K562 (cell line): ENCODE data around the gene CD48. TPM values are rescaled to one million over a fixed set of nuclear protein-coding genes. Genes with fewer than 3 reads are reported as not detected.

Experiments
- ETS1 ChIP-seq: conservative IDR thresholded peaks from 2 replicates; pipeline ENCODE4 v1.6.1; 2011; ENCODE audit warnings: low read depth, mild to moderate bottlenecking, low read length; ENCODE audit not compliant: control insufficient read depth
- GMEB1 ChIP-seq: fragments of 250-450 bp; sonication (Bioruptor Pico); IDR thresholded peaks from 2 replicates; pipeline ENCODE4 v1.4.0; 2020; ENCODE audit warnings: mild to moderate bottlenecking
- HMG20B ChIP-seq: fragments of 250-450 bp; sonication (Bioruptor Pico); IDR thresholded peaks from 2 replicates; pipeline ENCODE4 v1.5.0; 2021; ENCODE audit warnings: mild to moderate bottlenecking
- ID3 ChIP-seq, 2 experiments: fragments of 250-450 bp in 1 of 2; fragments of 450-650 bp in 1 of 2; sonication (Bioruptor Pico) in 1 of 2; IDR thresholded peaks; 2 replicates each; pipeline versions ENCODE4 v1.6.1 to v1.8.0; 2016 to 2021; ENCODE audit warnings: mild to moderate bottlenecking in 2 of 2, moderate library complexity in 2 of 2, missing compliant biosample characterization in 1 of 2, missing genetic modification characterization in 1 of 2
- ILK ChIP-seq: fragments of 450-650 bp; IDR thresholded peaks from 2 replicates; pipeline ENCODE4 v1.6.1; 2016; ENCODE audit warnings: missing genetic modification characterization, low read depth, mild to moderate bottlenecking, missing compliant biosample characterization, moderate library complexity, borderline replicate concordance
- KAT7 ChIP-seq: sonication (generic); formaldehyde crosslinking; IDR thresholded peaks from 2 replicates; pipeline ENCODE4 v1.8.0; 2022; ENCODE audit warnings: missing genetic modification reagents, mild to moderate bottlenecking, borderline replicate concordance
- MITF ChIP-seq: IDR thresholded peaks from 2 replicates; pipeline ENCODE4 v1.6.1; 2014; ENCODE audit warnings: antibody characterized with exemption
- PBX2 ChIP-seq, 2 experiments: IDR thresholded peaks in 1 of 2; conservative IDR thresholded peaks in 1 of 2; 2 replicates each; pipeline ENCODE4 v1.6.1; 2016; ENCODE audit warnings: low read depth in 2 of 2, mild to moderate bottlenecking in 1 of 2, missing compliant biosample characterization in 1 of 2, missing genetic modification characterization in 1 of 2, moderate library complexity in 1 of 2
- RBM15 ChIP-seq: fragments of 200-400 bp; formaldehyde crosslinking; IDR thresholded peaks from 2 replicates; pipeline ENCODE4 v1.6.1; 2018; ENCODE audit warnings: mild to moderate bottlenecking, low read length, moderate library complexity; ENCODE audit not compliant: insufficient read depth
- RBM17 ChIP-seq: fragments of 200-400 bp; formaldehyde crosslinking; IDR thresholded peaks from 2 replicates; pipeline ENCODE4 v1.6.1; 2017; ENCODE audit warnings: low read depth, mild to moderate bottlenecking, low read length, borderline replicate concordance
- SNAPC5 ChIP-seq: fragments of 250-450 bp; sonication (Bioruptor Pico); IDR thresholded peaks from 2 replicates; pipeline ENCODE4 v1.8.0; 2021; ENCODE audit warnings: moderate library complexity, mild to moderate bottlenecking, inconsistent platforms
- SNIP1 ChIP-seq: fragments of 450-650 bp; IDR thresholded peaks from 2 replicates; pipeline ENCODE4 v1.7.1; 2017; ENCODE audit warnings: low read depth, mild to moderate bottlenecking
- TCF15 ChIP-seq: fragments of 250-450 bp; sonication (Bioruptor Pico); IDR thresholded peaks from 2 replicates; pipeline ENCODE4 v1.8.0; 2022; ENCODE audit warnings: moderate library complexity, mild to moderate bottlenecking, inconsistent platforms
- TOE1 ChIP-seq, 2 experiments: fragments of 450-650 bp in 1 of 2; sonication (generic) in 1 of 2; formaldehyde crosslinking in 1 of 2; IDR thresholded peaks; 2 replicates each; pipeline versions ENCODE4 v1.7.1 to v1.8.0; 2016 to 2022; ENCODE audit warnings: borderline replicate concordance in 2 of 2, mild to moderate bottlenecking in 2 of 2, antibody characterized with exemption in 1 of 2, inconsistent platforms in 1 of 2, low read depth in 1 of 2, missing genetic modification reagents in 1 of 2, moderate library complexity in 1 of 2
- ZBTB34 ChIP-seq: fragments of 250-450 bp; sonication (Bioruptor Pico); IDR thresholded peaks from 2 replicates; pipeline ENCODE4 v1.8.0; 2021; ENCODE audit warnings: mild to moderate bottlenecking, moderate library complexity
- ZSCAN32 ChIP-seq: fragments of 450-650 bp; formaldehyde crosslinking; IDR thresholded peaks from 2 replicates; pipeline ENCODE4 v1.4.0; 2020; ENCODE audit warnings: mild to moderate bottlenecking, moderate library complexity
- polyA plus RNA-seq, 8 experiments: library from polyadenylated mRNA; depleted of rRNA in 4 of 8; stranded (reverse) in 5 of 8; unstranded in 3 of 8; fragments of >200 nt; fragmentation: Nextera tagmentation in 2 of 8; fragmentation: Illumina TruSeq in 1 of 8; extraction: Ambion mirVana in 2 of 8; extraction: Trizol in 1 of 8; gene quantifications; 2 replicates each; pipeline versions ENCODE4 v1.2.1 to v1.2.3, GENCODE V29; 2011 to 2014; ENCODE audit warnings: inconsistent platforms in 1 of 8, missing spikeins in 1 of 8
- total RNA-seq, 7 experiments: library from RNA; depleted of rRNA in 6 of 7; stranded (reverse); fragments of >200 nt in 6 of 7; fragmentation: Illumina TruSeq in 2 of 7; extraction: Trizol in 2 of 7; gene quantifications; 2 replicates each; pipeline versions ENCODE4 v1.2.1 to v1.2.3, GENCODE V29; 2011 to 2021; ENCODE audit warnings: low replicate concordance in 1 of 7

CD48 gene
- total and polyA plus RNA-seq, 9 of the 15 experiments (the other 6 are each of a cell fraction or from before 2014, with no cell fraction given), result 0.10 to 0.42 (median 0.29) TPM; not detected in 3

- TF ChIP-seq ZBTB34 (CRISPR knock-in tag) (no peak), SNIP1 (no peak), ID3 (CRISPR knock-in tag; IDR thresholded peaks at IDR 0.05) (no peak), ID3 (tag; IDR thresholded peaks at IDR 0.05) (no peak), TCF15 (CRISPR knock-in tag) (no peak), KAT7 (CRISPR knock-in tag) (no peak), MITF (no peak), RBM17 (no peak), ZSCAN32 (CRISPR knock-in tag) (no peak), PBX2 (CRISPR knock-in tag; IDR thresholded peaks at IDR 0.05; ENCODE audit: low read depth) (no peak), PBX2 (tag; conservative IDR thresholded peaks at IDR 0.05; ENCODE audit: low read depth) (peak; percentile 71), GMEB1 (CRISPR knock-in tag) (no peak), SNAPC5 (CRISPR knock-in tag) (no peak), ETS1 (no peak), HMG20B (CRISPR knock-in tag) (no peak), ILK (tag) (no peak), RBM15 (no peak), TOE1 (IDR thresholded peaks at IDR 0.05; ENCODE audit: borderline replicate concordance) (peak; percentile 82; the same call in 1 of the 2 replicates), TOE1 (CRISPR knock-in tag; IDR thresholded peaks at IDR 0.05; ENCODE audit: borderline replicate concordance, low read depth) (no peak)
These were observed 31.6 kb upstream of the CD48 start (continued) for GRCh38 chr1:160743266-160743665.
